Peyer's patch (tissue), 4 donors: ENCODE results near the gene STK40.

Experiments
- CTCF ChIP-seq, 6 experiments: fragments of 450-650 bp in 4 of 6; fragments of 200-600 bp in 2 of 6; sonication (generic) in 1 of 6; IDR thresholded peaks; one replicate each; pipeline ENCODE4 v1.5.1; 2017 to 2019; ENCODE audit warnings: antibody characterized with exemption in 6 of 6, mild to moderate bottlenecking in 3 of 6, moderate library complexity in 1 of 6
- POLR2A ChIP-seq, 2 donors: fragments of 450-650 bp; IDR thresholded peaks; one replicate each; pipeline ENCODE4 v1.5.1; 2017; ENCODE audit warnings: antibody characterized with exemption in 2 of 2, mild to moderate bottlenecking in 2 of 2, moderate library complexity in 2 of 2

- TF ChIP-seq CTCF (IDR thresholded peaks at IDR 0.05): no peak
- no peak for TF ChIP-seq POLR2A (IDR thresholded peaks at IDR 0.05)
Measured at GRCh38 chr1:36382669-36383068, 3.1 kb downstream of the STK40 start.
